ENCODE results near the gene CCDC69.

CCDC69 gene

GRCh38 chr5:151253605-151253950 is 29.7 kb upstream of the CCDC69 start:
- peak overlapping the region; percentile 57 for H3K4me3 ChIP-seq (replicated peaks; ENCODE audit: low read depth, low read length)
- DNase-seq (ENCODE audit: extremely low read depth, low read depth), result no peak
- no peak for TF ChIP-seq CTCF (IDR thresholded peaks at IDR 0.05; ENCODE audit: low read depth, low read length, missing control alignments)

GRCh38 chr5:151252762-151253604 is 29.1 kb upstream of the CCDC69 start, which contains the start of gene GM2A:
TSS of gene GM2A (plus strand) at chr5:151253185. CDS start at chr5:151253217, 32 bp downstream.
- peak within 1 kb of the TSS; percentile 57 for H3K4me3 ChIP-seq (replicated peaks; ENCODE audit: low read depth, low read length)
- peak; percentile 97 for DNase-seq (ENCODE audit: extremely low read depth, low read depth)
- TF ChIP-seq CTCF (IDR thresholded peaks at IDR 0.05; ENCODE audit: low read depth, low read length, missing control alignments), result no peak

- no peak for DNase-seq (ENCODE audit: extremely low read depth, low read depth)
- no peak for TF ChIP-seq CTCF (IDR thresholded peaks at IDR 0.05; ENCODE audit: low read depth, low read length, missing control alignments)
- no peak overlapping the region for H3K4me3 ChIP-seq (replicated peaks; ENCODE audit: low read depth, low read length)
These were observed 27.7 kb upstream of the CCDC69 start for GRCh38 chr5:151251621-151252020.

- no peak for TF ChIP-seq CTCF (IDR thresholded peaks at IDR 0.05; ENCODE audit: low read depth, low read length, missing control alignments)
- no peak for DNase-seq (ENCODE audit: extremely low read depth, low read depth)
These were observed 27.2 kb upstream of the CCDC69 start for GRCh38 chr5:151251001-151251551.

GRCh38 chr5:151250346-151251000 is 26.6 kb upstream of the CCDC69 start:
- no peak for DNase-seq (ENCODE audit: extremely low read depth, low read depth)
- H3K4me3 ChIP-seq (replicated peaks; ENCODE audit: low read depth, low read length), result no peak overlapping the region
- no peak for TF ChIP-seq CTCF (IDR thresholded peaks at IDR 0.05; ENCODE audit: low read depth, low read length, missing control alignments)

More at GRCh38 chr5:151251001-151251551, 27.2 kb upstream of the CCDC69 start:
- no peak overlapping the region for H3K4me3 ChIP-seq (replicated peaks; ENCODE audit: low read depth, low read length)

GRCh38 chr5:151249281-151249680 is 25.4 kb upstream of the CCDC69 start:
- no peak for TF ChIP-seq CTCF (IDR thresholded peaks at IDR 0.05; ENCODE audit: low read depth, low read length, missing control alignments)
- no peak for DNase-seq (ENCODE audit: extremely low read depth, low read depth)
- H3K4me3 ChIP-seq (replicated peaks; ENCODE audit: low read depth, low read length), result no peak overlapping the region

All from HFF-Myc (cell line).